Midbrain (tissue), 1 donor: ENCODE measurements around the gene CLTC.

Experiments used
- DNase-seq: peaks from one replicate; lab custom pipeline; 2025; lab: John Stamatoyannopoulos, UW

The CLTC gene

DNA sequence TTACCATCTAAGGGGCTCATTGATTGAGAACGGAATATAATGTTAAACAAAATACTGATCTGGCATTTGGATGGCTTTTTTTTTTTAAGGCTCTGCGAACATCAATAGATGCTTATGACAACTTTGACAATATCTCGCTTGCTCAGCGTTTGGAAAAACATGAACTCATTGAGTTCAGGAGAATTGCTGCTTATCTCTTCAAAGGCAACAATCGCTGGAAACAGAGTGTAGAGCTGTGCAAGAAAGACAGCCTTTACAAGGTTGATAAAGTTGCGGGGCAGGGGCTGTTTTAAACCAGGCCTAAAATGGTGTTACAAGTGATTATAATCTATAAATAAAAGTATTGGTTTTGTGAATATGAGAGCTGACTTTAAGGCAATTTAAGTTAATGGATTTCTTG is 65.3 kb downstream of the CLTC start:
- no peak for DNase-seq

DNA sequence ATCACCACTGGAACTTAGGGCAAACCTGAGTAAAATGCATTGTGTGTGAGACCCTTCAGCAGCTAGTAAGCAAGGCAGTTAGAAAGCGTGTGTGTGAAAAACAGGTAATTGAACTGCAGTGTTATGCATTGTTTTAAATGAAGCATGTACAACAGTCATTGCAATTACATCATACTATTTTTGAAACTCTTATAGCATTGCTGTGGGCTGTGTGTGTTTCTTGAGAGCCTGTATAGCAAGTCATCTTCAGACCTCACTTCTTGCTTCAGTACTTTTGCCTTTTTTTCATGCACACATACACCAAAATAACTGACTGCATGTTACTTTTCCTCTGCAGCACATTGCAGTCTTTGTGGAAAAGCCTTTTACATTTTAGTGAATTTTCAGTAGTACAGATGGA is 68.3 kb downstream of the CLTC start:
- no peak for DNase-seq

DNA sequence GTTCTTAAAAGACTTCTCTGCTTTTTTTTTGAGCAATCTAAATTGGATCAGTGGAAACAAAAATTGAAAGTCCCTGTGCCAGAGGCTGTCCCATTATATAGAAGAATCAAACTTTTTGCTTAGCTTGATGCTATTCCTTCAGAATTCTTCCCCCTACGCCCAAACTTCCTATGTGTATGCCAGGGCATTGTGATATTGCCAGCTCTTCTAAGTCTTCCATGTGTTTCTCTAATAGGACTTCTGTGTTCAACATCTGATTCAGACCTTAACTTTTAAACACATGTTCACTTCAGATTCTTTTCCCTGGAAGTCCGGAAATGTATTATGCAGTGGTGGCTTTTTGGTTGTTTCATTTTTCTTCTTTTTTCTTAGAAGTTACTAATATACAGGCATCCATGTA is 68.8 kb downstream of the CLTC start:
- no peak for DNase-seq

DNA sequence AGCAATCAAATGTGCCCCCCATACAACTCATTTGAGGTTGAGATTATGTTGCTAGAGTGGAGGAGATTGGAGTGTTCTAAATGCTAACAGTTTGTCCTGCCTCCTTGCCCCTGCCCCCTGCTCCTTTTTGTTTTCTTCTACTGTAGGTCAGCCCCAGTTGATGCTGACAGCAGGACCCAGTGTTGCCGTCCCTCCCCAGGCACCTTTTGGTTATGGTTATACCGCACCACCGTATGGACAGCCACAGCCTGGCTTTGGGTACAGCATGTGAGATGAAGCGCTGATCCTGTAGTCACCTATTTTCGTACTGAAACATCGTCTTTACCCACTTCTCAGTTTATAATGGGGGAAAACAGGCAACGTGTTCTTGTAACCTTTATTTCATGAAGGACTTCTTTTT is 73.9 kb downstream of the CLTC start:
- DNase-seq: no peak

DNA sequence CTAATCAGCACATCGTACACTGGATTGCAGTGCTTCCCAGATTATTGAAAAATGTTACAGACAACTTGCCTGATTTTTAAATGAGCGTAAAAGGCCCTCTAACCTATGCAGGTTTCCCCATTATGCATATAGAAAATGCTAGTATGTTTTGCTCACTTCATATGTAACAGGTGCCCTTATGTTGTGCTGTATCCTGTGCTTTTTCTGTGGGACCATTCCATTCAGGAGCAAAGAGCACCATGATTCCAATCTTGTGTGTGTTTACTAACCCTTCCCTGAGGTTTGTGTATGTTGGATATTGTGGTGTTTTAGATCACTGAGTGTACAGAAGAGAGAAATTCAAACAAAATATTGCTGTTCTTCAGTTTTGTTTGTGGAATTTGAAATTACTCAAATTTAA is 74.6 kb downstream of the CLTC start:
- no peak for DNase-seq

DNA sequence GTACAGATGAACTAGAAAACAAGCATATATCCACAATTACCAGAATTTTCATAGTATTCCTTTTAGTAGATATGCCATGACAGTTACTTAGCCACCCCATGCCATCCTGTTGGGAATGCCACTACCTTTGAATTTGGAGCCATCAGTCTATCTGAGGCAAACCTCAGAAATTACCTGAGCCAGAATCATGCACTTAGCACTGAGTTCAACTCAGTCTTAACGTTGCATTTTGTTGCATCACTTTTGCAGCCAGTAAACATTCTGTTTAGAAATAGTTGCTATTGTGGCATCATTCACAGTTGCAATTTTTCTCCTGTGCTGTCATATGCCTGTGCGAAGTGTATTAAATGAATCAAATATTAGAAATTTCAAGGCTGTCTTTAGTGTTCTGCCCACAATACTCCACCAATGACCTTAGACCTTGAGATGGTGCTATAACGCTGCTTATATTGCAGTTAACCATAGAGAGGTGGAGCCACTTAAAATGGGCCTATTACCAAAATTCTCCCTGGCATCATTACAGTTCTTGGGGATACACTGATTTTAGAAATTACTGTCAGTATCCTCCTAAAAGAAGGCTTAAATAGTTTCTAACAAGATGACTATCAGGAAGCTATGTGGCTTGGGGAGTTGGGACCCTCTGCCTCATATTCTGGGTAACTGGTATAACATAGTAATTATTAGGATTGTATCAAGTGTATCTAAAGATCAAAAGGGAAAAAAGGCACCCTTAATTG is 76.4 kb downstream of the CLTC start:
- no peak for DNase-seq

DNA sequence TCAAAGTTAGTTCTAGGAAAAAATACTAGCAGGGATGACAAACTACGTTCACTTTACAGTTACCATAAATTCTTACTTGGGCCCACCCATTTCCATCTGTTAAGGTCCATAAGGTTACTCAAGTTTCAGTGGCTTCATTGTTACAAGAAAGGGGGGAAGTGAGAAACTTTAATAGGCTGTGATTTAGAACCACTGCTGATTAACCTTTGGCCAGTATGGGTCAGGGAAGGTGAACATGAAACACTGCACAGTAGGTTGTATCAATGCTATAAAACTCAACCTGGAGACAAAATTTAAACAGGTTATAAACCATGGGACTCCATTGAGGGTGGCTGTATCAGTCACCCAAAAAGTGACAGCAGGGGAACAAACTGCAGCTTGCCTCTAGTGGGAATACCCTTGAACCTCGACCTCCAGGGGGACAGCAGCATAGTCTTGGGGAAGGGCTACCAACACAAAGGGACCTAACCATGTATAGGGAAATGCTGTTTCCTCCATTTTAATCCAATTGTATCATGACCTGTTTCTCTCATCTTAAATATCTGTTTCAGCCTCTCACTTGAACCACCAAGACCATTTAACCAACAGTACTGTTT is 77.1 kb downstream of the CLTC start:
- no peak for DNase-seq

DNA sequence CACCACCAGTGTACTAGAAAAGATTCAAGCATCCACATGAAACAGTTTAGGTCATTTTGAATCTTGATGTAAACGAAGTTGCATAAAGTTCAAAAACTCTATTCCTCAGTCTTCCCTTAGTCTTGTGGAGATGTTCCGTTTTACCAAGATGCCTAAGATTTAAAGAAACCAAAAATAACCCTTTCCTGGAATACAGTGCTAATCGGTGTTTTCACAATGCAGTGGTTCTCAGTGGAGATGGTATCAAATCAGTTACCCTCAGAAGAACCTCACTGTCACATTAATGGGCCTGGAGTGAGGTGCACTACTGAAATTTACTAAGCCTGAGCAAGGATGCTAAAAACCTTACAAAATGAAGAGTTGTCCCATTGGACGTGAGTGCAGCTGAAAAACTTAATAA is 78.4 kb downstream of the CLTC start:
- no peak for DNase-seq

DNA sequence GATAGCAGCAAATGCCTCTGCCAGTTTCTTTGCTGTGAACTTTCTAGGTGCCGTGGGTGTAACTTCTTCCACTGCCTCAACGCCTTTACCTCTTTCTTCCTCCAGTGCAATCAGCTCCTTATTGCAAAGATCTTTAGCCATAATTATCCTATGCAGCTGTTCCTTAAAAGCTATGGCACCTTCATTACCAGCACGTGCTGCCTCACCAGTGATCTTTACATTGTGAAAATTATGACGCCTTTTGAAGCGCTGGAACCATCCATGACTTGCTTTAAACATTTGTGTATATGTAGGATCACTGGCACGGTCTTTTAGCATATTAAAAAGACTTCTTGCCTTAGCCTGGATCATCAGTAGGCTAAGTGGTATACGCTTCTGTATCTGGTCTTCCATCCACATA is 79.5 kb downstream of the CLTC start:
- DNase-seq: no peak

DNA sequence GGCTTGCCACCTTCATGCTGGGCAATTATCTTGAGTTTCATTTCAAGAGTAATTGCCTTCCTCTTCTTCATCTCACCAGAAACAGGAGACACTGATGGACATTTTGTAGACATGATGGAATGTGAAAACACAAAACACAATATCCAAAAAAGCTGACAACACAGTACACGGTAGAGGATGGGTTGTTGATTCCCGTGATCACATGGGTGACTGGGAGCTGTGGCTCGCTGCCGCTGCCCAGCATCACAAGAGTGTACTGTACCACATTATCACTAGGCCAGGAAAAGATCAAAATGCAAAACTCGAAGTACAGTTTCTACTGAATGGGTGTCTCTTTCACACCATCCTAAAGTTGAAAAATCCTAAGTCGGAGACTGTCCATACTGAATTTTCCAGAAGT is 80.1 kb downstream of the CLTC start:
- DNase-seq: no peak

DNA sequence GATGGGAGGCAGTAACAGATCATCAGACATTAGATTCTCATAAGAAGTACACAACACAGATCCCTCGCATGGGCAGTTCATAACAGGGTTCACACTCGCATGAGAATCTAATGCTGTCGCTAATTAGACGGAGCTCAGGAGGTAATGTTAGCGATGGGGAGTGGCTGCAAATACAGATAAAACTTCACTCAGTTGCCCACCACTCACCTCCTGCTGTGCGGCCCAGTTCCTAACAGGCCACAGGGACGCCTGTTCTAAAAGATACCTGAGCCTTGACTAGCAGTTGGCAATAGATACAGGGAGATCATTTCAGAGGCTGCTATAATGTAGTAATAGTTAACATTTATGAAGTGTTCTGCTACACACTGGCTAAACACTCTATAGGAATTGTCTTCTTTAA is 82.6 kb downstream of the CLTC start:
- no peak for DNase-seq

DNA sequence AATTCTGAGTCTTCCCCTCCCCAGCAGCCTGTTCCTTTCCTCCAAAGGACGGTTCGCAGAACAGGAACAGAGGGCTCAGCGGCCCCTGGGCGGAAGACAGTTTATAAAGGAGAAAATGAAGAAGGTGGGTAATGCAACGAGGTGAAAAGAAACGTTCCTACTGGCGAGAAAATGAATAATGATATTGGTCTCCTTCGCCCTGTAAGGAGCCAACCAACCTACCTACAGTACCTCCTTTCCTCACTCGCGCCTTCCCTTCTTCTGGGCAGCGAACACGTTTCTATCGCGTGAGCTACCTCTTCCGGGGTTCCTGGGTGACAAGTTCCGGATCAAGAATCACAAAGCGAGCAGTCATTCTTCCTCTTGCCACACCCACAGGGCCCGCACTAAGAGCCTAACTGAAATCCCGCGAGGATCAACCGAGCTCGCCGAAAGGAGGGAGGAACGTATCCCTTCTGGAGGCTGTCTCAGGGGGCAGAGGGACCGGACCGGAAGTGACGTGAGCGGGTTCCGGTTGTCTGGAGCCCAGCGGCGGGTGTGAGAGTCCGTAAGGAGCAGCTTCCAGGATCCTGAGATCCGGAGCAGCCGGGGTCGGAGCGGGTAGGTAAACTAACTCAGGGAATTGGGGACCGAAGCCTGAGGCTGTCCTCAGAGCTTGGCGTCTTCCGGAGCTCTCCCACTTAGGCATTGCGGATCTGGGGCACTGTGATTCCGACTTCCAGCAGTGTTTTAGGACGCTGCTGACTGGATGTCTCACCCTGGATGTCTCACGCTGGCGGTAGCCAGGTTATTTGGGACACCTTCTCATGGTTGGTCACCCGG is 87.7 kb downstream of the CLTC start, which contains the start of the genes PTRH2 and VMP1:
Gene PTRH2, minus strand, starts transcription at position 282 of the 822 bp plus-strand sequence. CDS start 9,452 bp downstream, outside the sequence.
Gene VMP1, plus strand, starts transcription at position 506 of the 822 bp plus-strand sequence. CDS start 23,793 bp downstream, outside the sequence.
- DNase-seq: peak; percentile 99

DNA sequence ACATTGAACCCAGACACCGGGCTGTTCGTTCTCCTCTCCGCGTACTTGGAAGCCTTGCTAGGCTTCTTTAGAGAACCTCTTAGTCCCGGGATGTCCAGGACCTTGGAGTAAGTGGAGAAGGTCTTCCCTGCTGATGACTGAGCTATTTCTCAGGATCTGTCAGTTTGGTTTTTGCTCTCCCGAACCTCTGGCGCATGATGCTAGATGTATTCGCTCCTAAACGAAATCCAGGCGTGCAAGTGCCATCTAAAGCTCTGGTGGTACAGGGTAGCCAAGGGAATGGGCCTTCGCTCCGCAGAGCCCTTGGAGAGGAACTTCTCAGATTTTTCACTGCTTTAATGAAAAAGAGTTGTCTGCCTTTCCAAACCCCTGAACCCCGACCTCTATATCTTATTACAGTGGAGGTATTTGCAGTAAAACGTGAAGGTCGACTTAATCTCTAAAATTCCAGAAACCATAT is 88.3 kb downstream of the CLTC start:
- no peak for DNase-seq

DNA sequence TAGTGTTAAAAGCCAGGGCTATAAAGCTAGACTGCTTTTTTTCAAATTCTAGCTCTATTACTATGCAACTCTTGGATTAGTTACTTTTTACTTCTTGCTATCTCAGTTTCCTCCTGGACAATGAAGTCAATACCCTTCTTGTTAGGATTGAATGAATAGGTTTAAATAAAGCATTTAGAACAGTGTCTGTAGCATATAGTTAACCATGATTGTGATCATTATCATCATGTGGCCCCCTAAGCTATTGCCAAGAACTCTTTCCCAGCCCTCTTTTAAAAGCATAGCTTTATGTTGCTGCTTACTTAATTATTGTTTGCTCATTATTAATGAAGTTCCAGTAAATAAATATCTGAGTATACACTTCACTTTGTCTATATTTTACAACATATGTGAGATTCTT is 92.2 kb downstream of the CLTC start:
- DNase-seq: no peak

DNA sequence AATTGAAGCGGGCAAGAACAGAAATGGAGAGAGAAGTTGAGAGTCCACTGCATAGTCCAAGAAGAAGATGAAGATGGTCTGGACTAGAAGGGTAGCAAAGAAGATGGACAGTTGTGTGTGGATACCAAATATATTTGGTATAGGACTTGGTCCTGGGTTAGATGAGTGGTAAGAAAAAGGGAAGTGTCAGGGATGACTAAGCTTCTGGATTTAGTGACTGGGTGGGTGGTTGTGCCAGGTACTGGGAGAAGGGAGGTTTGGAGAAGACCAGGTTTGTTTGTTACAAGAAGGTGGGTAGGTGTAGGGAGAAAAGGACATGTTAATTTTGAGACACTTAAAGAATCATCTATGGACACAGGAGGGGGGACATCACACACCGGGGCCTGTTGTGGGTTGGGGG is 93.2 kb downstream of the CLTC start:
- no peak for DNase-seq

DNA sequence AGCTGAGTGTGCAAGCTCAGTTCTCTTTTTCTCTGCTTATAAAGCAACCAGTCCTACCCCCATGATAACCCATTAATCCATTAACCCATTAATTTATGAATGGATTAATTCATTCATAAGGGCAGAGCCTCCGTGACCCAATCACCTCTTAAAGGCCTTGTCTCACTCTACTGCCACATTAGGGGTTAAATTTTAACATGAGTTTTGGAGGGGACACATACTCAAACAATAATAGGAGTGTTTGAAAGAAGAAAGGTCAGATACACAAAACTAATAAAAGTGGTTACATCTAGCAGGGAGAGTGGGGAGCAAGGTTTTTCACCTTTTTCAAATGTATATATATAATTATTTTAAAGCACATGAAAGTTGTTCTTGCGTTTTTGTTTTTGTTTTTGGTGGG is 94.6 kb downstream of the CLTC start:
- DNase-seq: no peak

DNA sequence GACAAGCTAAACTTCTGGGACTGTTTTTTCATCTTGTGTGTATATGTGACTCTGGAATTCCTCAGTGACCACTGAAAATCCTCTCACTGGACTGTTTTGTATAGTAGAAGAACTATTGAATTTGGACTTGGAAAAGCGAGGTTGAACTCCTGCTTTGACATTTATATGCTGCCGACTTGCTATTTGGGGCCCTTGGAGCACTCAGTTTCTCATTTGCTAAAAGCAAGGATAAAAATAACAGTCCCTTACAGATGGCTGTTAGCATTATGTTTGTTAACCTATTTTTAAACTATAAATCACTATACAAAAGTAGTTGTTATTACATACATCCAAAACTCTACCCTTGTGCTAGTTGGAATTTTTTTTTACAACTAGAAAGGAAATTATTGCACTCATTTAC is 96.7 kb downstream of the CLTC start:
- DNase-seq: no peak

DNA sequence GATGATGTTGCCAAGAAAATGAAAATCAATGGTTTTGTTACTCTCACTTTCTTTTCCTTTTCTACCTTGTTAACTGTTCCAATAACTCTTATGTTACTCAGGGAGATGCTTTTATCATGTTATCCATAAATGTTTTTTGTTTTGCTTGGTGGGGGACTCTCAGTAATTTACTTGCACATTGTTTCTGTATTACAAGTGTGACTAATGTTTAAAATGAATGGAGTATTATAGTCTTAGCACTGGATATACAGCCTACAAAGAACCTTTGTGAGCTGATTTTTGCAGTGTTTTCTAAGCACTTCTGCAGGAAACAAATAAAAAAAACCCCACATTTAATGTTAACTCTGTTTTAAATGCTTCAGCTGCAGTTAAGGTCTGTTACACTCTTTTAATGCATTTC is 99.8 kb downstream of the CLTC start:
- peak; percentile 53 for DNase-seq

DNA sequence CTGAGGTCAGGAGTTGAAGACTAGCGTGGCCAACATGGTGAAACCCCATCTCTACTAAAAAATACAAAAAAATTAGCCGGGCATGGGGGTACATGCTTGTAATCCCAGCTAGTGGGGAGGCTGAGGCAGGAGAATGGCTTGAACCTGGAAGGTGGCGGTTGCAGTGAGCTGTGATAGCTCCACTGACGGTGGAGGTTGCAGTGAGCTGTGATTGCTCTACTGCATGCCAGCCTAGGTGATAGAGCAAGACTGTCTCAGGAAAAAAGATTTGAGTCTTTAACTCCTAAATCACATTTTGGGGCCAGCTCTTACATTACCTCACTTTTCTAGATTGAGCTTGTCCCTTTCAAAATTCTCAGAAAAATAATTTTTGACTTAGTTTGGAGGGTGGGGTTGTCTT is 102.9 kb downstream of the CLTC start:
- no peak for DNase-seq

DNA sequence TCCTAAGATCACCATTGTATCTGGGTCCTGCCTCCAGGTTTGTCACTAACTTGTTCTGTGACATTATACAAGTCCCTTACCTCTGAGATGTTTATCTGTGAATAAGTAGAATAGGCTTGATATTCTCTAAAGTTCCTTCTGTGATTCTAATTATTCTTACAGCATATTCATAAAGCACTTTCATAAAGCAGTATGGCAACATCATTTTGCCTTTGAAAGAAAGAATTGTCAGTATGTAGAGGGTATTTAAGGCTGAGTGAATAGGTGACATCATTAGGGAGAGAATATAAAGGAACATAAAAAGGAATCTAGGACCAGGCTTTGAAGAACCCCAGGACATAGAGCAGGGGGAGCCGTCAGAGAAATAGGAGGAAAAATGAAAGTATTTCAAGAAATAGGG is 103.3 kb downstream of the CLTC start:
- no peak for DNase-seq

DNA sequence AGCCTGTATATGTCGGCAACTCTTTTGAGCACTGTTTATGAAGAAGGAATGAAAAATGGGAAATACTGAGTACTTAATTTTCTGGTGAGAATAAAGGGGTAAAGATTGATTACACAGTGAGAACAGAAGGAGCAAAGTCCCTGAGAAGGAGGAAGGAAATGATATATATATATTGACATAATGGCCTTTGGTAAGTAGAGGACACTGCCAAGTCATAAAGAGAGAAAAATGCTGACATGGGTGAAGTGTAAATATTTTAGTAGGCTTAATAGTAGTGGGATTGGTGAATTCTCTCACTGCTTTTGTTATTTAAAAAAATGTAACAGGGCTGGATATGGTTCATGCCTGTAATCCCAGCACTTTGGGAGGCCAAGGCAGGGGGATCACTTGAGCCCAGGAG is 103.9 kb downstream of the CLTC start:
- no peak for DNase-seq

DNA sequence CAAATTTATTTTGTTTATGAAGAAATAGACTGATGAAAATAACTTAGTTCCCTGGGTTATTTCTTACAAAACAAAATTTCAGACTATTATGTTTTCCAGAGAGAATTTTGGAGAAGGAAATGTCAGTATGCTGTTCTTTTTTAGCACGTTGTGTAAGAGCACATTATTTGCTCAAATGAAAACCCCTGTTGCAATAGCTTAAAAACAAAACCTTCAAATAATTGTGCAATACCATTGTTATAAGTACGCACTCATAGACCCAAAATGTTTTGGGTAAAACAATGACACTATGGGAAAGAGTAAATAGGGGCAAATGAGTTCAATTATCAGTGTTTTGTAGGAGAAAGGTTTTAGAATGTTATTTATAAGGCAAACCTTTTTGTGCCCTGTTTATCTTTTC is 106.0 kb downstream of the CLTC start:
- peak; percentile 23 for DNase-seq
